Hematopoietic multipotent progenitor cell treated with erythropoietin and hydrocortisone succinate and interleukin-3 and kit ligand, for 8 days (in vitro differentiated cells): Measurements from ENCODE around the gene CAPN12.

Experiments
- DNase-seq: peaks from one replicate; pipeline ENCODE4 v3.0.0-alpha.2; 2015

Gene CAPN12

GRCh38 chr19:38695317-38695683 lies 49.0 kb downstream of the CAPN12 start:
- no peak for DNase-seq

- DNase-seq: peak; percentile 61
Observed at GRCh38 chr19:38693380-38694223, 50.7 kb downstream of the CAPN12 start.

- DNase-seq: peak; percentile 28
Observed at GRCh38 chr19:38692458-38693379, 51.6 kb downstream of the CAPN12 start.

GRCh38 chr19:38691938-38692457 lies 52.3 kb downstream of the CAPN12 start:
- DNase-seq: no peak

- DNase-seq: no peak
Observed at GRCh38 chr19:38690832-38691231, 53.4 kb downstream of the CAPN12 start.

- DNase-seq: no peak
Observed at GRCh38 chr19:38690146-38690545, 54.1 kb downstream of the CAPN12 start.

- no peak for DNase-seq
Observed at GRCh38 chr19:38687837-38688378, 56.4 kb downstream of the CAPN12 start.

GRCh38 chr19:38686530-38686888 lies 57.8 kb downstream of the CAPN12 start:
- DNase-seq: peak; percentile 51

- peak; percentile 61 for DNase-seq
Observed at GRCh38 chr19:38685666-38686529, 58.4 kb downstream of the CAPN12 start.

- DNase-seq: no peak
Observed at GRCh38 chr19:38684862-38685665, 59.2 kb downstream of the CAPN12 start.

GRCh38 chr19:38684078-38684861 lies 60.0 kb downstream of the CAPN12 start:
- peak; percentile 71 for DNase-seq

GRCh38 chr19:38683393-38684077 lies 60.7 kb downstream of the CAPN12 start:
- peak; percentile 80 for DNase-seq

- no peak for DNase-seq
Observed at GRCh38 chr19:38682872-38683392, 61.3 kb downstream of the CAPN12 start.

- DNase-seq: no peak
Observed at GRCh38 chr19:38682195-38682867, 61.9 kb downstream of the CAPN12 start.
